GDM1 (cell line): ENCODE measurements around the gene ARHGAP25.

Experiments used
- DNase-seq: peaks from one replicate; lab custom pipeline; 2025; lab: John Stamatoyannopoulos, UW

The ARHGAP25 gene

DNA sequence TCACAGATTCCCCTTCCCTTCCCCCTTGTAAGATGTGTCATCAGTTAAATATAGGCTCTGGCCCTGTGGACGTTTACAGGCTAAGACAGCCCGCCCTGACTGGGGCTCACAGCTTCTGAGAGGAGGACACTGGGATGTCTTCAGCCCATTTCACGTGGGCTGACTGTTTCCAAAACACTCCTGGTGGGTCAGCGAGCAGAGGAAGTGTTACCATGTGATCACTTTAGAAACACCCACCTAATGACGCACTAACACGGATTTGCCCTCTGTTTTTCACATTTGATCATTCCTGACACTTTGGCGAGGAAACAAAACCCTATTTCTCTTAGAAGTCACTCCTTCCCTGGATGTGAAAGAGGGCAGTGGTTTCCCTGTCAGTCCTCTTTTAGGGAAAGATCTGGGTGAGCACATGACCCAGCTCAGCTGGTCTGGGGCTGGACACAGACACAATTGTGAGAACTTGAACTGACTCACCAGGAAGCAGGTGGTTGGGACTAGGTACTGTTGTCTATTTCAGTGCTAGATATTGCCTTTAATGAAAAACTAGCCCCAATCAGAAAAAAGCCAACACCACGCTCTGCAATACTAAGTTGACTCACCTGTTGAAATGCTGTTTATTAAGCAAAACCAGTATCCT lies 97.7 kb downstream of the ARHGAP25 start:
- DNase-seq, result peak; percentile 56

DNA sequence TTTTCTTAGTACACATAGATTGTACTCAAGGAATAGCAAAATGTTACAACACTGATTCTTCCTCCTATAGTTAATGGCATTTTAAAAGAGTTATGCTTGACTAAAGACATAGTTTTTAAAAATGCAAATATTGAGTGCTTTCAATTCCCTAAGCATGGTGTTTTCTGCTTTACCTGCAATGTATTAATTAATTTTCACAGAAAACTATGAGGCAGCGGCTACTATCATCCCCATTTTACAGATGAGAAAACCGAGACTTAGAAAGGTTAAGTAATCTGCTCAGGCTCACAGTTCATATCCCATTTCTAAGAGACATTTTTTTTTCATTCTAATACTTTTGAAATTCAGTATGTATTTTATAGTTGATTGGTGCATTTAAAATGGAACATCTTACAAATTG lies 98.6 kb downstream of the ARHGAP25 start:
- DNase-seq, result no peak

DNA sequence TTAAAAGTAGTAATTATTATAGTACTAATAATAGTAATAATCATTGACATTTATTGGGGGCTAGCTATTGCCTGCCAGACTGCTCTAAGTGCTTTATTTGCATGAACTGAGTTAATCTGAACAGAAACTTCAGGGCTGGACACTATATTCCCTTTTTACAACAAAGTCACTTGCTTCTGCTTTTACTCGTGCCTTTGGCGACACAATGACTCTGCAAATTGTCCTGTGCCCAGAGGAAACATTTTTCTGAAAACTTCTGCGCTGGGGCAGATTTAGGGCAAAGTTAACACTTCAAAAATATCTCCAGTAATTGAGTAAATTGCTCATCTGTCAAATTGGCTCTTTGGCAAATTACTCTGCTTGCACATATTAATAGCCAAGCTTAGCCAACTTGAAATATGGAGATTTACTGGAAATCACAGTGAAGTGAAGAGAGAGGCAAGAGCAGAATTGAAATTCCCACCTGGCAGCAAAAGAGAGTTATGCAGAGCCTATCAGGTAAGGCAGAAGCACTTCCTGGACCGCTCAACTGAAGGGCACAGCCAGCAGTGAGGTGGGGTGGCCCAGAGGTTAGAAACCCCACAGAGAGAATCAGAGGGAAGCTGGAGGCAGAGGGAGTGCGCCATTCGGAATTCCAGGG lies 100.2 kb downstream of the ARHGAP25 start:
- DNase-seq, result peak; percentile 50

DNA sequence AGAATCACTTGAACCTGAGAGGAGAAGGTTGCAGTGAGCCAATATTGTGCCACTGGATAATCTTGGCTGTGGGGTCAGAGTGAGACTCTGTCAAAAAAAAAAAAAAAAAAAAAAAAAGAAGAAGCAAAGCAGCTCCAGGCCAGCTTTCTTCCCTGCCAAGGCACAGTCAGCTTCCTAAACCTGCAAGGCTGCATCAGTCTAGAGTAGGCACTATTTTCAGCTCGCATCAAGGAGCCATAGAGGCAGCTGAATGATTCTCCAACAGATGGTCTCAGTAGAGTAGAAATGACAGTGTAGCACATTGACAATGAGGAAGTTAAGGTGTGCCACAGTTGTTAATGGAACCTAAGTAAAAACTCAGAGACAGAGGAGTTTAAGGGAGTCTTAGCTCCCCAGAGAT lies 101.0 kb downstream of the ARHGAP25 start:
- peak; percentile 72 for DNase-seq

DNA sequence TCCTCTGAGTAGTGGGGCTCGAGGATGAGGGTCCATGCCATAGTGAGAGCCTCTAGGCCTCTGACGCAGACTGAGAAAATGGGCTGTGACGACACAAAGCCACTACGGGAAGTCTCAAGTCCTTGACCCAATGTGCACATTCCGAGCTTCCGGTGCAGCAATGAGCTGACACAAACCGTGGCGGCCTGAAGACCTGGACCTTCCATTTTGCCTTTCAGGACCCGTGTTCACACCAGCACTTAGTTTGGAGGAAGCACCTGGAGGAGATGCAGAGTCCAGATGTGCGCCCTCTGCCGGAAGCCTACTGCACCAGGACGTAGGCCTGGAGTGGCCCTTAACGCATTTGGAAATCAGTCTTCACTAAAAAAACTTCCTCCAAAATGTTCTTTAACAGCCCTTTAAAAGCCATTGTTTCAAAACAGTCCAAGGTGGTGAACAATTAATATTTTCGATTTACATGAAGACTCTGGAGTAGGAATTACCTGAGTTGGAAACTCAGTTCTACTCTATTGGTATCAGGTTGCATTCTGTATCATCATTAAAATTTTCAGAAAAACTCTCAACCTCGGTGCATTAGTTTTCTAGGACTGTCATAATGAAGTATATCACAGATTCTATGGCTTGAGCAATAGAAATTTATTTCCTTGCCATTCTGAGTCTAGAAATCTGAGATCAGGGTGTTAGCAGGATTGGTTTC lies 102.7 kb downstream of the ARHGAP25 start:
- DNase-seq, result peak; percentile 35

DNA sequence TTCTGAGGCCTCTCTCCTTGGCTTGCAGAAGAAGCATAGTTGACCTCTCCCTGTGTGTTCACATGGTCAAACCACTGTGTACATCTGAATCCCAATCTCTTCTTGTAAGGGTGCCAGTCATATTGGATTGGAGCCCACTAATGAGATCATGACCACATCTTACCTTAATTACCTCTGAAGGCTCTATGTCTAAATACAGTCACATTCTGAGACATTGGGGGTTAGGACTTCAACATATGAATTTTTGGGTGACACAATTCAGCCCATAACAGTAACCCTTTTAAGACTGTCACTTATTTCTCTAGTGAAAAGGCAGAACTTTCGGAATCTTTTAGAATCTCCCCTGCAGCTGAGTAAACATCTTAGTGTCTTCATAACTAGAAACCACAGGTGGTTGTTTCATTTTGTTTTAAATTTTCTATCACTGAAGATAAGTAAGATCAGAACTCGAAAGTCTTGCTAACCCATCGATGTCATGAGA lies 103.3 kb downstream of the ARHGAP25 start:
- DNase-seq, result no peak

DNA sequence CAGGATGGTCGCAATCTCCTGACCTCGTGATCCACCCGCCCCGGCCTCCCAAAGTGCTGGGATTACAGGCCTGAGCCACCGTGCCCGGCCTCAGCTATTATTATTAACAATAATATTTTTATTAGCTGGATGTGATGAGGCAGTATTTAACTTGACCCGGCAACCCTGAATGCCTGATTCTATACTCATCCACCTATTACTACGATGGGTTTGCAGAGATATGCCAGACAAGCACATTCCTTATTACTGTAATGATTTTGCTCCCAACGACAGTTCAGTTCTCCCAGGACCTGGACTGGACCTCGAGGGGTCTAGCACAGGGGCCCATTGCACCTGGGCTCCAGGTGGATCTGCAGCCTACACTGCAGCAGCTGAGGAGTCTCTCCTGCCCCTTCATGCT lies 104.0 kb downstream of the ARHGAP25 start:
- no peak for DNase-seq

DNA sequence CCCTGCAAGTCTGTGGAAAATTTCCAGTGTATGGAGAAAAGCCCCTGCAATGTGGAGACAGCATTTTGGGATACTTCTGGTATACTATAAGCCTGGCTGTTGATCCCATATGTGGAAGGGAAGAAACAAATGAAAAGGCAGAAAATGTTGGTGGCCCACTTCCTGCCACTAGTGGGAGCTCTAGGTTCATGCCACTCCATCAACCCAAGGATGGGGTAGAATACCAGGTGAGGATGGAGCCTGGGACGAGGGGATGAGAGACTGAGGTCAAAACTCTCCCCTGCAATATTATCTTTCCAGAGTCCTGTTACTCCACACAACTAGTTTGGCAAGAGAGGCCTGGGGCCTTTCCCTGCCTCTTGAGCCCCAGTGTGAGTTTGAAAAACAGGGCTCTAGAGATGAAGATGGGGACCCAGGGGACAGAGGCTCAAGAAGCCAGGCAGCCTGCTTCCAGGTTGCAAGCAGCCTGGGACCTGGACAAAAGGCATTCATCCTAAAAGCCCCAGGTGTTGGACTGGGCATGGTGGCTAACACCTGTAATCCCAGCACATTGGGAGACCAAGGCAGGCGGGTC lies 104.7 kb downstream of the ARHGAP25 start:
- DNase-seq, result peak; percentile 18

DNA sequence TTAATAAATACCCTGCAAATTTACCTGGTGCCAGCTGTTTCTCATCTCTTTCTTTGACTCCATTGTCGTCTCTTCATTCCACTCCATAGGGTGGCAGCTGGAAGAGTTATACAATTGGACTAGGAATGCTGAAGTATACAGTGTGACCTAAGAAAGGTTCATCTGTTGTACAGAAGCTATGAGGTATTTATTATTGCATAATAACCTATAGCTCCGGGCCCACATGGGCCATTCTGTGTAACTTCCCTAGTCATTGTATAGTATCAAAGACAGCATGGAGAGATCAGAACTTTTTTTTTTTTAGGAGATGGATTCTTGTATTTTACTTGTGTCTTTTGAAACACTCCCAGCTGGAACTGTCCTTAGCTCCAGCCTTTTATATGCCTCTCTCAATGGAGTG lies 110.4 kb downstream of the ARHGAP25 start:
- DNase-seq, result no peak

DNA sequence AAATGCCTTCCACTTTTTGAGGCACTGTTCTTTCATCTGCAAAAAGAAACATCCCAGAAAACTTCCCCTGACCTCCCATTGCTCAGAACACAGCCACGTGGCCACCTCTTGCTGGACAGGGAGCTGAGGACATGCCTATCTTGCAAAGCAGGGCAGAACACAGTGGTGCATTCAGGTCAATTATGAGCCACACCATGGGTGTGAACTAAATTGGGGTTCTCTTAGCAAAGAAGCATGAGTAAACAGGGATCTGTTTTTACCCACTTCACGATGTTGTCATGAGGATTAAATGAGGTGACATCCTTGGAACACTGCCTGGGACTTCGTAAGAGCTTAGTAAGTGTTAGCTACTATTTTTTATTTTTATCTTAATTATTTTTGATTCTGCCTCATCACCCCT lies 111.5 kb downstream of the ARHGAP25 start:
- DNase-seq, result no peak

DNA sequence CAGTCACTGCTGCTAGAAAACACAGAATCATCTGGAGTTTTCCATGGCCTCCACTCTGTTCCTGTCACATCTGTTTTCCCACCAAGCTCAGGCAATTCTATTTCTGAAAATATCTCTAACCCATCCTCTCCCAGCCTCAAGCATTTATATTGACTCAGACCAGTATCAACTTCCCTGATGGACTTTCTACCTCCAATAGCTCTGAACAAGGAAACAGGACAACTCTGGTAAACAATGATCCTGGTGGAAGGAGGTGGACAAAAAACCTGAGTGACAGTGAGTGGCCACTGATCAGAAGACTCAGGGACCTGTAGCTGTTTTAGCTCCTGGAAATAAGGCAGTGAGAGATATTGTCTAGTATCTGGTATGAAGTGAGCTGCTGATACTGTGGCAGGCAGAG lies 113.1 kb downstream of the ARHGAP25 start:
- no peak for DNase-seq

DNA sequence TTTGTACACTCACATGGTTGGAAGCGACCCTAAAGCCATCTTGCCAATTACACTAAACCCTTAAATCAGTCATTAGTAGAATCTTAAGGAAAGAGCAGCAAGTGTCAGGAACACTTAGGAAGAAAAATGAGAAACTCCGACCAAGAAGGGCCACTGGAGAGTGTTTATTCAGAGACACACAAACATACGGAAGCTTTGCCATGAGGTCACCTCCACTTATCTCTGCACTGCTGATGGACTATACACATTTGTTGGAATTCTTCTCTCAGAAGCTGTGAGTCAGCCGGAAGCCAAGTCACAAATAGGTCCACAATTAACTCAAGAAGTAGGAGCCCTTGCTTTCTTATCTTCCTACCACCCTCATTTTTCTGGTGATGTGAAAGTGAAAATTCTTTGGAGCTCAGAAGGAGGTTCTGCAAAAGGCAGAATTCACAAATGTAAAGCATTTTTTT lies 115.0 kb downstream of the ARHGAP25 start:
- DNase-seq, result no peak

DNA sequence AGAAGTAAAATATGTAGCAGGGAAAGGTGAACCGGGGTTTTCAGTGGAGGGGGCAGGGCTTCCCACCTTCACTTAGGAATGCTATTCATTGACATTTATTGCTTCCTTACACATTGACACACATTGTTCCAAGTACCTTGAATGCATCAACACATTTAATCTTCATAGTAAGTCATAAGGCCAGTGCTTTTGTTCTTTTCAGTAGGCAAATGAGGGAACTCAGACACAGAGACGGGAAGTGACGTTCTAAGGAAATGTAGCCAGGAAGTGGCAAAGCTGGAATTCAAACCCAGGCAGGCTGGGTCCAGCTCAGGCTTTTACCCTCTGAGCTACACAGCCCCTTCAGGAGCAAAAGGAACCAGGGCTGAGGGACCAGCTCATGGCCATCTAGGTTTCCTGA lies 115.9 kb downstream of the ARHGAP25 start:
- DNase-seq, result no peak

DNA sequence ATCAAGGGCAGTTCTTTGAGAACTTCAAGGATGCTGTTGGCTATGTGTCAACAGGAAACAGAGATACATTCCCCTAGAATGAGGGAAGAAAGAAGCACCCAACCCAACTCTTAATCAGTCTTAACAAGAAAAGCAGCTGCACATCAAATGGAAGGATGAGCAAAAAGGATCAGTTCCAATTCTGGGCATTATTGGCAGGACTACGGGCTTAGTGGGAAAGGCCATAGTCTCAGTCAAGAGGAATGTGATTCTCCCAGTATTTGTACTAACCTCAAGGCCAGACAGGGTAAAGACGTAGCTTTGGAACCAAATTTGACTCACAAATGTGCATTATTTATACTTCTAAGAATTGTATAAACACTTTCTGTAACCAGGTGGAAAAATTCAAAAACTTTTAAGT lies 118.4 kb downstream of the ARHGAP25 start:
- DNase-seq, result no peak

DNA sequence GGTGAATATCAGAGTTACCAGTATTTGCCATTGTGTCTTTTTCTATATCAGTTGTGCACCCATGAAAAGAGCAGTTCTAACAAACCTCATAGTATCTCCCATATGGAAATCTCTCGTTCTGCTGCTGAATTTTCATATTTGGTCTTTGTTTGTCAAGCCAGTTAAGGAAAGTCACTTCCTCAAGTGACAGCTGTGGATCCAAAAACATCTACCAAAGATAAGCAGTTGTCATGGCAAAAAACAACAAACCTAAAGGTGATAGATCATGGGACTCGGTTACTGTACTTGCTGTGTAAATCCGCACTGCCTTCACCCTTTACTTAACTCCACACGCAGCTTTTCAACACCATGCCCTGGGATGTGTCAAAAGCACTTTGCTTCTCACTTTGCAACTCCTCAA lies 119.3 kb downstream of the ARHGAP25 start:
- no peak for DNase-seq

DNA sequence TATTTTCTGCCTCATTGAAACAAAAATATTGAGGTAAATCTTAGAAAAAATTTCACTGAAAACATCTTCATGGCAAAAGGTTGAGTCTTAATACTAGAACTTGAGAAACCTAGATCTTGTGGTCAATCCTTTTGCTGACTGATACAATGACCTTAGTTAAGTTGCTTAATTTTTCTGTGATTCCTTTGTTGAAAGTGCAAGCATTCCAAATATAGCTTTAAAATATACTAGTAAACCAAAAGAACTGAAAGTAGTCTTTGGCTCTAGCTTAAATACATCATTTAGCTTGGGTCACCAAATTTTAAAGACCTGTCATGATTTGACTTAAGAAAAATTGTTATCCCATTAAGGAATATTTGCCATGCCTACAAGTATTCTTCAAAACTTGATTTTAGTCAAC lies 119.9 kb downstream of the ARHGAP25 start:
- no peak for DNase-seq

DNA sequence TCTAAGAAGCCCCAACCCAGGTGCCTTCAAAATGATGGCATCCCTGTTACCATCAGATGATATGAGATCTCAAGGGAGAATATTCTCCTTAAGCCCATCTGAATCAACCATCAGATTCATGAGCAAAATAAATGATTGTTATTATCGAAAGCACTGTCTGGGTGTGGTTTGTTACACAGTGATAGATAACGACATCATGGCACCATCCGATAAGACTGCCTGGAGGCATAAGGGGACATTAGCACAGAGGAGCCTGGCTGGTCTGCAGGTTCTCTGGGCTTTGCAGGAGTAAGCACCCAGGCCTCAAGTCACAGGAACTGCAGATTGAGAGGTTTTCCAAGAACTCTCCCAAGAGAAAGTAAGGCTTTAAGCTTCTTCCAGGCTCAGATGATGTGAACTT lies 120.9 kb downstream of the ARHGAP25 start:
- no peak for DNase-seq

DNA sequence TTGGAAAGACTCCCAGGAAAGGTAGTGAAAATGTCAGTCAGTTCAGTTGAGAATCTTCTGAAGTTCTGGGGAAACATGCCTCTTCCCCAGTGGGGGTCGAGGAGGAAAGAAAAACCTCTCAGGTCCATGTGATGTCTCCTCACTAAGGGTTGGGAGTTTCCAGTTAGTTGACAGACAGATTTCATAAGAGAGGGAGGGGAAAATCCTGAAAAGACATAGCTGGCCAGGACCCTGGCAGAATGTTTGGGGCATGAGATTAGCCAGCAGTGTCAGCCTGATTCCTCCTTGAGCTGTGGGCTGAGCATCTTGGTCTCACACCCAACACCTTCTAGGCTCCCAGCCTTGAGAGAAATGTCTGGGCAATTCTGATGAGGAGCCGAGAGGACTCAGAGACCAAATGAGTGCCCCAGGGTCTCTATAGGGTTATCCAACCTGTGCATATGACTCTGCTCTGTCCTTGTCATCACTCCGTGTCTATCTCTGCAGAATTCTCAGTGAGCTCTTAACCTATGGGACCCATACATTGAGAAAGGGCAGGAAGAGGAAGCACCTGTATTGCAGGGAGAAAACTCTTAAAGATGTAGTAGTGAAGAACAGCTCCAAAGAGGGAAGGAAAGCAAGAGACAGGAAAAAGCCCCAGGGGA lies 122.7 kb downstream of the ARHGAP25 start:
- DNase-seq, result no peak

DNA sequence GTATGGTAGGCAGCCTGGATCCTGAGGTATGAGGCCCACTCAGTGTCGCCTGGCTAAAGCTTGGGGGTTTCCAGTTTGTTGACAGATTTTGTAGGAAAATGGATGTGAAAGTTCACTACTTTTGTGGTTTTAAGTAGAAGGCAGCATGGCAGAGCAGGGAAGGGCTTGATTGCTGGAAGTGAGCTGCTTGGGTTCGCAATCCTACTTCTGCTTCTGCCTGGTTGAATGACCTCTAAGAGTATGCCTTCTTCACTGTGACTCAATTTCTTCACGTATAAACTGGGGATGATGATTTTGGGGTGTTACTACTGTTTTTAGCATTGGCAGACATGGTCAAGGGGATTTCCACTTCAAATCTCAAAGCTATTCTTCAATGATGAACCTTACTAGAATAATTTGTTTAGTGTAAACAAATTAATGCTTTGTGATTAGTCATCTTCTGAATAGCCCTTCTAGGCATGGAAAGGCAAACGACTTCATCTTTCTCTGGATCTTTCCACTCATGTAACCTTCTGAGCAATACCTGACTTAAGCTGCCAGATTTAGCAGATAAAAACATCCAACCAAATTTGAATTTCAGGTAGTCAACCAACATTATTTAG lies 123.3 kb downstream of the ARHGAP25 start:
- DNase-seq, result no peak

DNA sequence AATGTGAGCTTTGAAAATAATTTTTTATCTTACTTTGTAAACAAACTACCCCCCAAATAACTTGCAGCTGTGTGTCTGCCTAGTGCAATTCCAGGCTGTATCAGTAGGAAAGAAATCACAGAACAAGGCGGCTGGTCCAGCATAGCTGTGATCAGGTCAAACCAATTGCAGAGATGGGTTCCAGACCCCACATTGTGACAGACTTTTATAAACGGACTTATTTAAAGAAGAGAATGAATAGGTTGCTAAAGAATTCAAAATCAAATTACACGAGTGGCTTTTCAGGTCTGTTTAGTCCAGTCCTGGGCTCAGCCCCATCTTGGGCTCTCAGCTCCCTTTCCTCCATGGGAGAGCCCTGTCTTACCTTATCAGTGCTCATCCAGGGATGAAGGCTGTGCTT lies 125.5 kb downstream of the ARHGAP25 start:
- DNase-seq, result no peak

DNA sequence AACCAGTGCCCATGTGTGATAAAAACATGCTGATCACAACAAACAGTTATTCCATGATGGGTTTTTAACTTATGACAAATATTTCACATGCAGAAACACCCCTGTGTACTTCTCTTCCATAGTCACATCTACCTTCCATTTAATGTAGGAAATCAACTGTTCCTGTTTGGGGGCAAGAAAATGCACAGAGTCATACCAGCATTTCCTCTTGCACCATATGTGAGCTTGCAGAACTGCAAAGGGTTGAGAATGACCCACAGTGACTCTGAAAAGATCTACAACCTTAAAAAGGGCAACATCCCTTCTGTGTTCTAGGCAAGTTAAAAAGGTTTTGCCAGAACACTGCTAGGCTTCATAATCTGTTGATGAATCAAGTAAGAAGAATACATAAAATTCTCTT lies 126.7 kb downstream of the ARHGAP25 start:
- DNase-seq, result peak; percentile 50

DNA sequence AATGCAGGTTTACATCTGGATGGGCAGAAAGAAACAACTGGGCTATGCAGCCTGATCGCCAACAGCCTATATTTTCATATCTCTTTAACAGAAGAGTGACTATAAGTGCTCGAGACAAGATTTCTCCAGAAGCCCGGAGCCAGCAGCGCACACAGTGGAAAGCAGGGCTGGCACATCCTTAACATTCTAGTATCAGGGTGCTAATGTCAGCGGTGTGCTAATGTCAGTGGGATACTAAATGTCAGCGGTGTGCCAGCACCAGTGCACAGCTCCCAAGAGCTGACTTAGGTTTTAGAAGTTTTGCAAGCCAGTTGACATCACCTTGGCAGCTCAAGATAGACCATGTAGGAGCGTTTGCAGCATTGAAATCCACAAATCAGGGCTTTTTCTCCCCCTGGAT lies 128.3 kb downstream of the ARHGAP25 start:
- DNase-seq, result no peak
